Central memory CD8-positive, alpha-beta T cell (primary cell): ENCODE results near the gene ANAPC16.
"Not testable (repeated sequence)": the region's sequence is repeated elsewhere in the genome, so short reads cannot be mapped to it uniquely, and the experiment has no call there.

Experiments
- ATAC-seq: fragments of 150-1000 bp; cut with Tn5 transposase; replicated peaks from 2 replicates; pipeline ENCODE4 v1.10.0; 2022; ENCODE audit warnings: mild to moderate bottlenecking, moderate FRiP score, moderate number of reproducible peaks; ENCODE audit not compliant: poor library complexity, severe bottlenecking; ENCODE audit errors: extremely low read depth
- DNase-seq, 2 donors: peaks; one replicate each; pipeline ENCODE4 v3.0.0; 2021; ENCODE audit warnings: low spot score in 2 of 2
- H3K27ac Mint-ChIP-seq: one replicate; pipeline ENCODE4 v1.8.0; 2022; ENCODE audit warnings: low read depth, mild to moderate bottlenecking, moderate library complexity, mixed read lengths
- H3K27me3 Mint-ChIP-seq: one replicate; pipeline ENCODE4 v1.8.0; 2022; ENCODE audit warnings: mixed read lengths
- H3K36me3 Mint-ChIP-seq: one replicate; pipeline ENCODE4 v1.8.0; 2022; ENCODE audit warnings: mild to moderate bottlenecking, moderate library complexity, mixed read lengths; ENCODE audit not compliant: insufficient read depth
- H3K4me1 Mint-ChIP-seq: one replicate; pipeline ENCODE4 v1.8.0; 2022; ENCODE audit warnings: mixed read lengths
- H3K4me3 Mint-ChIP-seq: one replicate; pipeline ENCODE4 v1.8.0; 2022; ENCODE audit warnings: mild to moderate bottlenecking, moderate library complexity, mixed read lengths
- H3K9me3 Mint-ChIP-seq: one replicate; pipeline ENCODE4 v1.8.0; 2022; ENCODE audit warnings: mixed read lengths

Gene ANAPC16

GRCh38 chr10:72274213-72274729, 58.5 kb downstream of the ANAPC16 start:
- DNase-seq: no peak
- Mint-ChIP-seq H3K4me1 (peaks cover 48% of the 10 kb centered on the region), H3K36me3 (peaks cover 27% of the 10 kb centered on the region), H3K27ac (peak overlapping the region; percentile 97), H3K9me3 (no peaks in the 10 kb centered on the region), H3K4me3 (peak overlapping the region; percentile 99), H3K27me3 (no peaks in the 10 kb centered on the region)
- peak; percentile 16 for ATAC-seq

GRCh38 chr10:72274730-72275350, 59.0 kb downstream of the ANAPC16 start:
- Mint-ChIP-seq H3K9me3 (no peaks in the 10 kb centered on the region), H3K4me3 (peak overlapping the region; percentile 99), H3K27ac (peak overlapping the region; percentile 97), H3K27me3 (no peaks in the 10 kb centered on the region), H3K36me3 (peaks cover 27% of the 10 kb centered on the region), H3K4me1 (peaks cover 48% of the 10 kb centered on the region)
- ATAC-seq: peak; percentile 15
- peak; percentile 63 for DNase-seq

GRCh38 chr10:72275351-72276012, 59.7 kb downstream of the ANAPC16 start:
- DNase-seq: no peak
- Mint-ChIP-seq H3K36me3 (peaks cover 27% of the 10 kb centered on the region), H3K4me3 (peak overlapping the region; percentile 99), H3K27me3 (no peaks in the 10 kb centered on the region), H3K27ac (peak overlapping the region; percentile 97), H3K4me1 (peaks cover 44% of the 10 kb centered on the region), H3K9me3 (no peaks in the 10 kb centered on the region)
- no peak for ATAC-seq

GRCh38 chr10:72276013-72276387, 60.2 kb downstream of the ANAPC16 start:
- H3K27ac Mint-ChIP-seq: peak overlapping the region; percentile 97
- H3K4me3 Mint-ChIP-seq: peak overlapping the region; percentile 99
- DNase-seq: no peak
- H3K4me1 Mint-ChIP-seq: peaks cover 42% of the 10 kb centered on the region
- no peaks in the 10 kb centered on the region for H3K9me3 Mint-ChIP-seq
- ATAC-seq: no peak
- peaks cover 27% of the 10 kb centered on the region for H3K36me3 Mint-ChIP-seq
- no peaks in the 10 kb centered on the region for H3K27me3 Mint-ChIP-seq

- H3K36me3 Mint-ChIP-seq: peaks cover 27% of the 10 kb centered on the region
- DNase-seq (no peak), ATAC-seq (no peak)
- peak overlapping the region; percentile 97 for H3K27ac Mint-ChIP-seq
- peaks cover 42% of the 10 kb centered on the region for H3K4me1 Mint-ChIP-seq
- H3K4me3 Mint-ChIP-seq: peak overlapping the region; percentile 99
- no peaks in the 10 kb centered on the region for H3K27me3 Mint-ChIP-seq
- no peaks in the 10 kb centered on the region for H3K9me3 Mint-ChIP-seq
Observed at GRCh38 chr10:72276421-72277339, 60.9 kb downstream of the ANAPC16 start.

- H3K27me3 Mint-ChIP-seq: no peaks in the 10 kb centered on the region
- DNase-seq (no peak), ATAC-seq (no peak)
- H3K4me1 Mint-ChIP-seq: peaks cover 42% of the 10 kb centered on the region
- peak overlapping the region; percentile 32 for H3K27ac Mint-ChIP-seq
- H3K36me3 Mint-ChIP-seq: peaks cover 27% of the 10 kb centered on the region
- H3K9me3 Mint-ChIP-seq: no peaks in the 10 kb centered on the region
- no peak overlapping the region for H3K4me3 Mint-ChIP-seq
Observed at GRCh38 chr10:72277340-72277995, 61.7 kb downstream of the ANAPC16 start.

GRCh38 chr10:72277996-72278667, 62.3 kb downstream of the ANAPC16 start:
- Mint-ChIP-seq H3K27ac (peak overlapping the region; percentile 32), H3K9me3 (no peaks in the 10 kb centered on the region), H3K36me3 (peaks cover 27% of the 10 kb centered on the region), H3K27me3 (no peaks in the 10 kb centered on the region), H3K4me3 (no peak overlapping the region), H3K4me1 (peaks cover 42% of the 10 kb centered on the region)
- no peak for ATAC-seq
- DNase-seq: no peak

- H3K27me3 Mint-ChIP-seq: no peaks in the 10 kb centered on the region
- DNase-seq: no peak
- ATAC-seq: no peak
- H3K4me1 Mint-ChIP-seq: peaks cover 37% of the 10 kb centered on the region
- H3K9me3 Mint-ChIP-seq: no peaks in the 10 kb centered on the region
- H3K27ac Mint-ChIP-seq: peak overlapping the region; percentile 32
- H3K36me3 Mint-ChIP-seq: peaks cover 24% of the 10 kb centered on the region
- no peak overlapping the region for H3K4me3 Mint-ChIP-seq
Observed at GRCh38 chr10:72278668-72279393, 63.0 kb downstream of the ANAPC16 start.

- peaks cover 20% of the 10 kb centered on the region for H3K36me3 Mint-ChIP-seq
- H3K27ac Mint-ChIP-seq, ATAC-seq, H3K9me3 Mint-ChIP-seq, H3K27me3 Mint-ChIP-seq, H3K4me3 Mint-ChIP-seq, DNase-seq: not testable (repeated sequence)
- H3K4me1 Mint-ChIP-seq: peaks cover 37% of the 10 kb centered on the region
Observed at GRCh38 chr10:72279587-72279986, 63.8 kb downstream of the ANAPC16 start.

GRCh38 chr10:72283131-72283530, 67.3 kb downstream of the ANAPC16 start:
- H3K36me3 Mint-ChIP-seq: no peaks in the 10 kb centered on the region
- H3K4me3 Mint-ChIP-seq: no peak overlapping the region
- H3K9me3 Mint-ChIP-seq: no peaks in the 10 kb centered on the region
- peaks cover 32% of the 10 kb centered on the region for H3K4me1 Mint-ChIP-seq
- H3K27ac Mint-ChIP-seq: no peak overlapping the region
- ATAC-seq: no peak
- DNase-seq: no peak
- H3K27me3 Mint-ChIP-seq: no peaks in the 10 kb centered on the region
